HepG2 (cell line): ENCODE data around the gene ARHGAP9. TPM values are rescaled to one million over a fixed set of nuclear protein-coding genes. Genes with fewer than 3 reads are reported as not detected.

Experiments
- ATAC-seq: fragments of 200-7000 bp; cut with Tn5 transposase; 3 replicates; pipeline ENCODE4 v1.9.1; 2020; ENCODE audit warnings: mild to moderate bottlenecking, moderate library complexity
- BruUV-seq: library from RNA; stranded (reverse); fragments of 400-500 nt; replicated peaks from 2 replicates; lab custom pipeline; 2021; lab: Mats Ljungman, UMichigan
- CTCF ChIA-PET: fragments of 300-600 bp; formaldehyde crosslinking; extraction: SDS; loops from one replicate; lab custom pipeline; 2021; ENCODE audit warnings: low total read pairs, inconsistent platforms, low intra/inter-chr PET ratio; lab: Yijun Ruan, JAX
- POLR2A ChIA-PET: fragments of 350-600 bp; sonication (Branson Sonifier 250); formaldehyde crosslinking; loops from one replicate; lab custom pipeline; 2020; ENCODE audit warnings: antibody characterized with exemption, inconsistent platforms; lab: Yijun Ruan, JAX
- DNase-seq: peaks from one replicate; pipeline ENCODE4 v3.0.0-alpha.2; 2015; ENCODE audit warnings: low spot score
- FAIRE-seq: peaks from 3 replicates; lab custom pipeline; 2011; peaks lifted over from hg19 to GRCh38; lab: Jason Lieb, UNC
- H2AFZ ChIP-seq: one replicate; pipeline ENCODE4 v1.6.1; 2011; ENCODE audit warnings: low read length, inconsistent platforms
- H3K27ac ChIP-seq: fragments of 300-600 bp; 3 replicates; pipeline ENCODE4 v1.8.0; 2011; ENCODE audit warnings: mixed run types, mild to moderate bottlenecking, mixed read lengths, low read length, inconsistent platforms; ENCODE audit not compliant: insufficient read depth; ENCODE audit errors: extremely low read length
- H3K27me3 ChIP-seq, 2 experiments: fragments of 200-600 bp in 1 of 2; 2 replicates in 1 of 2; 3 replicates in 1 of 2; pipeline versions ENCODE4 v1.6.0 to v1.8.0; 2011; ENCODE audit warnings: low read length in 2 of 2, mild to moderate bottlenecking in 2 of 2, moderate library complexity in 2 of 2, inconsistent platforms in 1 of 2; ENCODE audit not compliant: insufficient read depth in 2 of 2, control insufficient read depth in 1 of 2
- H3K36me3 ChIP-seq, 2 experiments: fragments of 200-600 bp in 1 of 2; replicated peaks in 1 of 2; 2 replicates in 1 of 2; 3 replicates in 1 of 2; pipeline versions ENCODE4 v1.5.1 to v1.8.0; 2011; ENCODE audit warnings: low read length in 2 of 2, inconsistent platforms in 1 of 2; ENCODE audit not compliant: insufficient read depth in 2 of 2, control insufficient read depth in 1 of 2
- H3K4me1 ChIP-seq: 2 replicates; pipeline ENCODE4 v1.5.1; 2012; ENCODE audit warnings: low read length, inconsistent platforms; ENCODE audit not compliant: insufficient read depth
- H3K4me2 ChIP-seq: 2 replicates; pipeline ENCODE4 v1.6.0; 2011; ENCODE audit warnings: low read depth, low read length, inconsistent platforms
- H3K4me3 ChIP-seq, 3 experiments: fragments of 200-600 bp in 1 of 3; sonication (generic), shearing (Covaris generic) in 1 of 3; replicated peaks in 1 of 3; 2 replicates each; pipeline ENCODE4 v1.5.1; 2011 to 2016; ENCODE audit warnings: low read length in 3 of 3, inconsistent platforms in 2 of 3, low read depth in 2 of 3, mild to moderate bottlenecking in 2 of 3, control low read depth in 1 of 3, mixed read lengths in 1 of 3; ENCODE audit not compliant: insufficient read depth in 1 of 3
- H3K79me2 ChIP-seq: one replicate; pipeline ENCODE4 v1.6.1; 2011; ENCODE audit warnings: low read length, inconsistent platforms; ENCODE audit not compliant: insufficient read depth
- H3K9ac ChIP-seq: 2 replicates; pipeline ENCODE4 v1.6.0; 2011; ENCODE audit warnings: mild to moderate bottlenecking, low read depth, low read length, inconsistent platforms; ENCODE audit not compliant: insufficient read depth
- H3K9me3 ChIP-seq: 2 replicates; pipeline ENCODE4 v1.5.1; 2012; ENCODE audit warnings: mild to moderate bottlenecking, low read length
- H4K20me1 ChIP-seq: 2 replicates; pipeline ENCODE4 v1.6.0; 2011; ENCODE audit warnings: inconsistent platforms, mild to moderate bottlenecking, low read length, moderate library complexity; ENCODE audit not compliant: insufficient read depth
- NR2C2 ChIP-seq: sonication (generic); formaldehyde crosslinking; IDR thresholded peaks from 2 replicates; pipeline ENCODE4 v1.4.0; 2020; ENCODE audit warnings: missing genetic modification reagents, mild to moderate bottlenecking, moderate library complexity, borderline replicate concordance
- NR2F6 ChIP-seq, 2 experiments: IDR thresholded peaks; 2 replicates each; pipeline ENCODE4 v1.6.1; 2016; ENCODE audit warnings: antibody characterized with exemption in 1 of 2, mild to moderate bottlenecking in 1 of 2
- RFX3 ChIP-seq: IDR thresholded peaks from 2 replicates; pipeline ENCODE4 v1.6.1; 2016; ENCODE audit warnings: missing biosample characterization, missing genetic modification reagents
- ZFY ChIP-seq: sonication (generic); formaldehyde crosslinking; IDR thresholded peaks from 2 replicates; pipeline ENCODE4 v1.4.0; 2020; ENCODE audit warnings: missing genetic modification reagents
- WGBS: methylation state at CpG from one replicate; pipeline ENCODE4 v1.1.6; 2017; ENCODE audit warnings: low lambda C conversion rate; 5-methylcytosine and 5-hydroxymethylcytosine counted together
- in situ Hi-C: cut with HindIII; loops from 2 replicates; pipeline ENCODE4 v1.10.0; 2017; ENCODE audit warnings: low pct_unique_long_range_greater_than_20kb; ENCODE audit not compliant: extremely low pct_ligation_motif_present
- intact Hi-C: fragments of 100-400 bp; cut with micrococcal nuclease; formaldehyde crosslinking; loops from one replicate; pipeline ENCODE4 v1.10.0; 2022; ENCODE audit not compliant: unreplicated experiment
- polyA plus RNA-seq, 8 experiments: library from polyadenylated mRNA; depleted of rRNA in 3 of 8; stranded (reverse) in 7 of 8; unstranded in 1 of 8; fragments of >200 nt; fragmentation: Illumina TruSeq in 4 of 8; extraction: Trizol in 4 of 8; gene quantifications; 2 replicates each; pipeline versions ENCODE4 v1.2.1 to v1.2.3, GENCODE V29; 2011 to 2016; ENCODE audit warnings: low read depth in 4 of 8, missing spikeins in 1 of 8, mixed read lengths in 1 of 8; ENCODE audit not compliant: insufficient read depth in 1 of 8
- total RNA-seq, 5 experiments: library from RNA; depleted of rRNA; stranded (reverse); fragments of >200 nt; fragmentation: Illumina TruSeq; extraction: Trizol; gene quantifications; 2 replicates each; pipeline ENCODE4 v1.2.3, GENCODE V29; 2016; ENCODE audit warnings: low read depth in 1 of 5
- TF ChIP-seq, protein P1 (sequence below): sonication (generic); formaldehyde crosslinking; IDR thresholded peaks from 2 replicates; pipeline ENCODE4 v1.4.0; 2020; ENCODE audit warnings: missing genetic modification reagents

The ARHGAP9 gene
- total and polyA plus RNA-seq, 2 of the 13 experiments (the other 11 are each of a cell fraction or from before 2014, with no cell fraction given), result 0.18 to 1.2 TPM

DNA sequence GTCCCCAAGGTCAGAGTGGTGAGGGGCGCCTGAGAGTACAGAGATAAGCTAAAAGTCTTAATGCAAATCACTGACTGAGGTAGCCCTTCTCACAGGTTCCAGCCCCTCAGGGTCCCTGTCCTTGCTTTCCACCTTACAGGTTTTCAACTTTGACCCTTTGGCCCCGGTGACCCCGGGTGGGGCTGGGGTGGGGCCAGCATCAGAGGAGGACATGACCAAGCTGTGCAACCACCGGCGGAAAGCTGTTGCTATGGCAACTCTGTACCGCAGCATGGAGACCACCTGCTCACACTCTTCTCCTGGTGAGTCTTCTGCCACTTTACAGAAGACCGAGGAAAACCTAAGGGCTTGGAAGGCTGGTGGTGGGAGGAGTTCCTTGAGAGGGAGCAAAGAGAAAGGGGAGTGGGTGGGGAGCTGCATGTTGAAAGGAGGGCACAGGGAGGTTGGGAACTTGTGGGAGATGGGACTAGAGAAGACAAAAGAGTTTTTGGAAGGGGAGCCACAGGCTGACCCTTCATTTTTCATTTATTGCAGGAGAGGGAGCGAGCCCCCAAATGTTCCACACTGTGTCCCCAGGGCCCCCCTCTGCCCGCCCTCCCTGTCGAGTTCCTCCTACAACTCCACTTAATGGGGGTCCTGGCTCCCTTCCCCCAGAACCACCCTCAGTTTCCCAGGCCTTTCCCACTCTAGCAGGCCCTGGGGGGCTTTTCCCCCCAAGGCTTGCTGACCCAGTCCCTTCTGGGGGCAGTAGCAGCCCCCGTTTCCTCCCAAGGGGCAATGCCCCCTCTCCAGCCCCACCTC, 45.3 kb upstream of the ARHGAP9 start:
- FAIRE-seq, result no peak
- intact Hi-C loops (loop anchor here (5.0 kb wide), 1 partner anchor 97 kb away; no protein-coding TSS in a partner anchor), in situ Hi-C loops (no loop called here)
- peaks cover 19 to 54% of the 10 kb centered on the region in 2 experiments; a peak in 4 of 5 replicates for H3K36me3 ChIP-seq
- WGBS, result 91% methylated on average over 9 of the region's 11 CpGs
- peaks cover 17% of the 10 kb centered on the region for H3K79me2 ChIP-seq
- peak overlapping the region in 1 of 3 experiments; percentile 89; a peak in 2 of 6 replicates for H3K4me3 ChIP-seq
- TF ChIP-seq, protein P1, sequence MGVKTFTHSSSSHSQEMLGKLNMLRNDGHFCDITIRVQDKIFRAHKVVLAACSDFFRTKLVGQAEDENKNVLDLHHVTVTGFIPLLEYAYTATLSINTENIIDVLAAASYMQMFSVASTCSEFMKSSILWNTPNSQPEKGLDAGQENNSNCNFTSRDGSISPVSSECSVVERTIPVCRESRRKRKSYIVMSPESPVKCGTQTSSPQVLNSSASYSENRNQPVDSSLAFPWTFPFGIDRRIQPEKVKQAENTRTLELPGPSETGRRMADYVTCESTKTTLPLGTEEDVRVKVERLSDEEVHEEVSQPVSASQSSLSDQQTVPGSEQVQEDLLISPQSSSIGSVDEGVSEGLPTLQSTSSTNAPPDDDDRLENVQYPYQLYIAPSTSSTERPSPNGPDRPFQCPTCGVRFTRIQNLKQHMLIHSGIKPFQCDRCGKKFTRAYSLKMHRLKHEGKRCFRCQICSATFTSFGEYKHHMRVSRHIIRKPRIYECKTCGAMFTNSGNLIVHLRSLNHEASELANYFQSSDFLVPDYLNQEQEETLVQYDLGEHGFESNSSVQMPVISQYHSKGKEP (CRISPR knock-in tag), result no peak
- TF ChIP-seq ZFY, result no peak
- peak; percentile 28; the same call in 1 of the 2 replicates for TF ChIP-seq NR2F6 (IDR thresholded peaks at IDR 0.05)
- TF ChIP-seq NR2F6 (CRISPR knock-in tag; IDR thresholded peaks at IDR 0.05), result no peak
- 0 out of 2 replicates have a peak, but pooled peaks have one; percentile 39 for TF ChIP-seq RFX3
- TF ChIP-seq NR2C2 (CRISPR knock-in tag), result peak; percentile 62
- H3K27me3 ChIP-seq, result no peaks in the 10 kb centered on the region; a peak in 1 of 5 replicates
- POLR2A ChIA-PET, result interaction anchor here (1.1 to 3.0 kb wide), 5 partner anchors 9 to 51 kb away, joined by 3 to 21 read pairs (median 5); partner anchors contain the start of gene DCTN2
- no peak overlapping the region for H3K27ac ChIP-seq
- H3K9me3 ChIP-seq, result no peaks in the 10 kb centered on the region
- ATAC-seq, result no peak
- BruUV-seq, result no TSS peak
- DNase-seq, result no peak
- H3K4me1 ChIP-seq, result peaks cover 30% of the 10 kb centered on the region
- H3K9ac ChIP-seq, result peak overlapping the region; percentile 89; the same call in 1 of the 2 replicates
- no peak overlapping the region for H2AFZ ChIP-seq
- peaks cover 2% of the 10 kb centered on the region; the same call in 1 of the 2 replicates for H4K20me1 ChIP-seq
- peak overlapping the region; percentile 91 for H3K4me2 ChIP-seq
- CTCF ChIA-PET, result no interaction called here
